ENCODE results near the gene SLFN13. TPM values are rescaled to one million over a fixed set of nuclear protein-coding genes. Genes with fewer than 3 reads are reported as not detected.

Gene SLFN13
- total RNA-seq, 1 donor from 2014 or later, result 33.6 TPM

DNA sequence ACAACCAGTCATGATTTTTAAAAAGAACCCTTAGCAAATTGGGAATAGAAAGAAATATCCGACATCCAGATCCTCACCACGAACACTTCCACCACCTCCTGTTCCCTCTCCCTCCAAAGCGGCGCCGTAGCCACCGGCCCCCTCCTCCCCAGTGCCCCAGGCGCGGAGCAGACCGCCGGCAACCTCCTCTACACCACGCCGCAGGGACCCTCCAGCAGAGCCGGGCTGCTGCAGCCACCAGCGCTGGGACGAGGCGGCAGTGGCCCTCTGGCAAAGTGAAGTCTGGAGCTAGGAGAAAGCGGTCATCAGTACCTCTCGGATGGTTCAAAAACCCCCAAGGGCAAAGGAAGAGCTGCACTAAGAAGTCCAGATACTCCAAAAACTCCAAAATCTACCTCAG lies 41.4 kb upstream of the SLFN13 start:
- H3K4me3 Mint-ChIP-seq (ENCODE audit: low read depth), result no peak overlapping the region
- TF ChIP-seq, protein P1, sequence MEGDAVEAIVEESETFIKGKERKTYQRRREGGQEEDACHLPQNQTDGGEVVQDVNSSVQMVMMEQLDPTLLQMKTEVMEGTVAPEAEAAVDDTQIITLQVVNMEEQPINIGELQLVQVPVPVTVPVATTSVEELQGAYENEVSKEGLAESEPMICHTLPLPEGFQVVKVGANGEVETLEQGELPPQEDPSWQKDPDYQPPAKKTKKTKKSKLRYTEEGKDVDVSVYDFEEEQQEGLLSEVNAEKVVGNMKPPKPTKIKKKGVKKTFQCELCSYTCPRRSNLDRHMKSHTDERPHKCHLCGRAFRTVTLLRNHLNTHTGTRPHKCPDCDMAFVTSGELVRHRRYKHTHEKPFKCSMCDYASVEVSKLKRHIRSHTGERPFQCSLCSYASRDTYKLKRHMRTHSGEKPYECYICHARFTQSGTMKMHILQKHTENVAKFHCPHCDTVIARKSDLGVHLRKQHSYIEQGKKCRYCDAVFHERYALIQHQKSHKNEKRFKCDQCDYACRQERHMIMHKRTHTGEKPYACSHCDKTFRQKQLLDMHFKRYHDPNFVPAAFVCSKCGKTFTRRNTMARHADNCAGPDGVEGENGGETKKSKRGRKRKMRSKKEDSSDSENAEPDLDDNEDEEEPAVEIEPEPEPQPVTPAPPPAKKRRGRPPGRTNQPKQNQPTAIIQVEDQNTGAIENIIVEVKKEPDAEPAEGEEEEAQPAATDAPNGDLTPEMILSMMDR (IDR thresholded peaks at IDR 0.05; ENCODE audit: unreplicated experiment), result no peak
- no peaks in the 10 kb centered on the region for H3K36me3 Mint-ChIP-seq (ENCODE audit: insufficient read depth)
- H3K27me3 Mint-ChIP-seq, result peaks cover 95% of the 10 kb centered on the region
- H3K27ac Mint-ChIP-seq, result no peak overlapping the region
- H3K4me1 Mint-ChIP-seq (ENCODE audit: low read depth), result no peaks in the 10 kb centered on the region
- no peaks in the 10 kb centered on the region for H3K9me3 Mint-ChIP-seq (ENCODE audit: low read depth)
- no peak for DNase-seq (ENCODE audit: low spot score, unreplicated experiment)

DNA sequence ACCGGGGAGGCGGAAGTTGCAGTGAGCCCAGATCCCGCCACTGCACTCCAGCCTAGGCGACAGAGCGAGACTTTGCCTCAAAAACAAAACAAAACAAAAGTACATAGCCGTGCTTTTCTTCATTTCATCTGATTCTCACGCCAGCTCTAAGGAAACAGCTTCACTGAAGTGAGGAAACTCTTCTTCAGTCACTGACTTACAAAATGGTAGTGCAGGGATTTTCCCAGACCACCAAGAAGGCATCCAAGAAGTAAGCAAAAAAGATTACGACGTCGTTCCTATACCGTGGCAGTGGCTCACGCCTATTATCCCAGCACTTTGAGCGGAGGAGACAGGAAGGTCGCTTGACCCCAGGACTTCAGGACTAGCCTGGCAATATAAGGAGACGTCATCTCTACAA lies 40.4 kb upstream of the SLFN13 start:
- H3K4me1 Mint-ChIP-seq (ENCODE audit: low read depth), result no peaks in the 10 kb centered on the region
- no peak overlapping the region for H3K4me3 Mint-ChIP-seq (ENCODE audit: low read depth)
- no peaks in the 10 kb centered on the region for H3K9me3 Mint-ChIP-seq (ENCODE audit: low read depth)
- H3K36me3 Mint-ChIP-seq (ENCODE audit: insufficient read depth), result no peaks in the 10 kb centered on the region
- H3K27ac Mint-ChIP-seq, result no peak overlapping the region
- H3K27me3 Mint-ChIP-seq, result peaks cover 95% of the 10 kb centered on the region
- no peak for DNase-seq (ENCODE audit: low spot score, unreplicated experiment)
- TF ChIP-seq, protein P1 (IDR thresholded peaks at IDR 0.05; ENCODE audit: unreplicated experiment), result no peak

DNA sequence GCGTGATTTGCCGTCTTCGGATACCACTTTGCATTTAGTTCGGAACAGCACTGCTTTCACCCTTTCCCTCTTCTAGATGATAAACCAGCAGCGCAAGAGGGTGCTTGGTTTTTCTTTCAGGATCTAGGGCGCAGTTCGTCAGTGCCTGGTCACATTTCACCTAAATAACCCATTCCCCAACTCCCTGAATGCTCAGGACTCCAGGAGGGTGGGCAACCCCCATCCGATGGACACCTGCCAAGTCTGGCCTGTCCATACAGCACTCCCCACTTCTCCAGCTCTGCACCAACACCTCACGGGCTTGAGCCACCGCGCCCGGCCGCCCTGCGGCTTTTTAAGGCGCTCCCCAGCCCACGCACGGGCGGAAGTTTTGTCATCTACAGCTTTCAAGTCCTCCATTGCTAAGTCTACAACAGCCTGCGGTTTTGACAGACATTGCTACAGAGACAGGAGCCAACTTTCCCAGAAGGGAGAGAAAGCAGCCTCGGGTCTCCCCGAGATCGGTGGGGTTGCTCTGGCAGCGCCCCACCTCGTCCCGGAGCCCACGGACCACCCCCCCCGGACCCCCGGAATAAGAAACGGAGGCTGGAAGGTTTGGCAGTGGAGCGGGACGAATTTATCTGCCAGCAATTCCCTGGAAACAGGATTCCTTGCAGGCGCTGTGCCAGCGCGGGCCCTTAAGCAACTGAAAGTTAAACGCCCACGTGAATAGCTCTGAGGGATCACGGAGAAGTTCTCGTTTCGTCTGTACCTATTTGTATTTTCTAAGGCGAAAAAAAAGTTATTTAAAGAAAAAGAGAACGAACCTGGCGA lies 38.6 kb upstream of the SLFN13 start:
- no peak for DNase-seq (ENCODE audit: low spot score, unreplicated experiment)
- TF ChIP-seq, protein P1 (IDR thresholded peaks at IDR 0.05; ENCODE audit: unreplicated experiment), result no peak
- no peaks in the 10 kb centered on the region for H3K9me3 Mint-ChIP-seq (ENCODE audit: low read depth)
- peaks cover 82% of the 10 kb centered on the region for H3K27me3 Mint-ChIP-seq
- H3K4me3 Mint-ChIP-seq (ENCODE audit: low read depth), result peak overlapping the region; percentile 62
- H3K4me1 Mint-ChIP-seq (ENCODE audit: low read depth), result no peaks in the 10 kb centered on the region
- no peaks in the 10 kb centered on the region for H3K36me3 Mint-ChIP-seq (ENCODE audit: insufficient read depth)
- H3K27ac Mint-ChIP-seq, result no peak overlapping the region

DNA sequence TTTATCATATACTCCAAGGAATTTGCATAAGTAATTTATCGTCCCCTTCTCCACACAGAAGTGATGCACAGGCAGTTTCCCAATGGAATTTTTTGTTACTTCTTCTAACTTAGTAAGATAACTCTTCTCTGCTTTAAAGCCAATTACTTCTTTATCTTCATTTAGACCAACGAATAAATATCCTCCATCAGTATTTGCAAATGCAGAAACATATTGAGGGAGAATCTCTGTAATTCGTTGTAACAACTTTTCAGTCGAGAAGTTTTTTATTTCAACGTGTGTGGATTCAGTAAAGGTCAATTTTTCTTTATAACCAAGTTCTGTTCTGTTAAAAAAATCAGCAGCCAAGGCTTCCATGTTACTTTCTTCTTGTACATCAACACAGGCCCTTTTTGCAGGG lies 30.7 kb upstream of the SLFN13 start:
- no peak overlapping the region for H3K4me3 Mint-ChIP-seq (ENCODE audit: low read depth)
- no peaks in the 10 kb centered on the region for H3K36me3 Mint-ChIP-seq (ENCODE audit: insufficient read depth)
- no peaks in the 10 kb centered on the region for H3K9me3 Mint-ChIP-seq (ENCODE audit: low read depth)
- no peaks in the 10 kb centered on the region for H3K4me1 Mint-ChIP-seq (ENCODE audit: low read depth)
- peaks cover 51% of the 10 kb centered on the region for H3K27me3 Mint-ChIP-seq
- TF ChIP-seq, protein P1 (IDR thresholded peaks at IDR 0.05; ENCODE audit: unreplicated experiment), result no peak
- no peak overlapping the region for H3K27ac Mint-ChIP-seq
- no peak for DNase-seq (ENCODE audit: low spot score, unreplicated experiment)

GRCh38 chr17:35477248-35477647 lies 28.7 kb upstream of the SLFN13 start:
- no peak for DNase-seq (ENCODE audit: low spot score, unreplicated experiment)
- no peak overlapping the region for H3K4me3 Mint-ChIP-seq (ENCODE audit: low read depth)
- H3K36me3 Mint-ChIP-seq (ENCODE audit: insufficient read depth), result no peaks in the 10 kb centered on the region
- peaks cover 43% of the 10 kb centered on the region for H3K27me3 Mint-ChIP-seq
- H3K4me1 Mint-ChIP-seq (ENCODE audit: low read depth), result no peaks in the 10 kb centered on the region
- no peak overlapping the region for H3K27ac Mint-ChIP-seq
- H3K9me3 Mint-ChIP-seq (ENCODE audit: low read depth), result no peaks in the 10 kb centered on the region
- TF ChIP-seq, protein P1 (IDR thresholded peaks at IDR 0.05; ENCODE audit: unreplicated experiment), result no peak

Measured in progenitor cell of endocrine pancreas (in vitro differentiated cells).